H1 (cell line): Measurements from ENCODE around the gene NOC3L. TPM values are rescaled to one million over a fixed set of nuclear protein-coding genes. Genes with fewer than 3 reads are reported as not detected.

Experiments used
- ATF2 ChIP-seq: IDR thresholded peaks from 2 replicates; pipeline ENCODE4 v1.6.1; 2012; ENCODE audit warnings: low read length, inconsistent platforms
- BACH1 ChIP-seq: IDR thresholded peaks from 2 replicates; pipeline ENCODE4 v1.6.1; 2012; ENCODE audit warnings: low read length, improper control_type of control experiment
- BRCA1 ChIP-seq: IDR thresholded peaks from 2 replicates; pipeline ENCODE4 v1.6.1; 2012; ENCODE audit warnings: low read depth, low read length, improper control_type of control experiment
- CBX5 ChIP-seq: fragments of 300-800, 300-1000 bp; sonication (generic); IDR thresholded peaks from 2 replicates; pipeline ENCODE4 v1.7.1; 2016; ENCODE audit warnings: antibody characterized with exemption, low read length, low read depth
- NRF1 ChIP-seq: IDR thresholded peaks from 2 replicates; pipeline ENCODE4 v1.6.1; 2011; ENCODE audit warnings: mild to moderate bottlenecking, low read depth, low read length, improper control_type of control experiment
- POLR2AphosphoS5 ChIP-seq: IDR thresholded peaks from 2 replicates; pipeline ENCODE4 v1.6.1; 2011; ENCODE audit warnings: low read depth, low read length
- RXRA ChIP-seq: IDR thresholded peaks from 2 replicates; pipeline ENCODE4 v1.6.1; 2011; ENCODE audit warnings: low read depth, mild to moderate bottlenecking, low read length, moderate library complexity; ENCODE audit not compliant: insufficient read depth
- SP1 ChIP-seq: IDR thresholded peaks from 2 replicates; pipeline ENCODE4 v1.6.1; 2011; ENCODE audit warnings: low read depth, low read length
- polyA plus RNA-seq, 7 experiments: library from polyadenylated mRNA; depleted of rRNA in 3 of 7; stranded (reverse) in 5 of 7; unstranded in 2 of 7; fragments of >200 nt in 5 of 7; fragments of 200-250 nt in 2 of 7; gene quantifications; 1 replicate in 5 of 7; 2 replicates in 1 of 7; 4 replicates in 1 of 7; pipeline versions ENCODE4 v1.2.1 to v1.2.3, GENCODE V29; 2011 to 2013; ENCODE audit warnings: missing spikeins in 2 of 7, mixed read lengths in 2 of 7
- total RNA-seq: library from RNA; stranded (reverse); fragmentation: NEBNext Ultra II Directional; extraction: Animal tissue kit (Norgen Biotek cat#: 25700); gene quantifications from 2 replicates; pipeline ENCODE4 v1.2.1, GENCODE V29; 2021

NOC3L gene
- total and polyA plus RNA-seq, 2 of the 8 experiments (the other 6 are each of a cell fraction or from before 2014, with no cell fraction given), result 7.1 to 39.1 TPM

DNA sequence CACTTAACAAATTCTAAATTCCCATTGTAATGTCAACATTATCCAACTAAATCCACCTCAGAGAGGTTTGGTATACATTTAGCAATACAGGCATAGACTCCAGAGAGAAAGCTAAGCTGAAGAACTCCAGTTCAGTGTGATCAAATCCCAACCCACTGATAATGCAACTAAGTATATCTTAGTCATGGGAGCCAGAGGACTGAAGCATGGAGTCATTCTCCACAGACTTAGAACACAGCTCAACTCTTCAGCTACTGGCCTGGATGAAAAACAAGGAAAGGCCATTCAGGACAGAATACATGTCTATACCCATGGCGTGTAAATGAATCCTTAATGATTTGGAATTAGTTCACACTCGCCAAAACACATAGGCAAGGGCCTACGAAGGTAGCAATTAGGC is 27.9 kb downstream of the NOC3L start (continued):
- TF ChIP-seq ATF2 (no peak), BACH1 (no peak), SP1 (no peak), RXRA (no peak), CBX5 (no peak), POLR2AphosphoS5 (no peak), NRF1 (no peak), BRCA1 (no peak)
